Ovary (tissue), 3 donors: ENCODE data around the gene FHOD1.

Experiments
- CTCF ChIP-seq, 3 donors: fragments of 450-650 bp in 2 of 3; fragments of 200-600 bp in 1 of 3; IDR thresholded peaks; one replicate each; pipeline versions ENCODE4 v1.5.1 to v1.8.0; 2016 to 2022; ENCODE audit warnings: antibody characterized with exemption in 3 of 3, mild to moderate bottlenecking in 1 of 3
- POLR2A ChIP-seq: fragments of 450-650 bp; IDR thresholded peaks from one replicate; pipeline ENCODE4 v1.6.1; 2017; ENCODE audit warnings: antibody characterized with exemption, mild to moderate bottlenecking, moderate library complexity
- donor health status: DM: no; HTN: no; CAD: no.

DNA sequence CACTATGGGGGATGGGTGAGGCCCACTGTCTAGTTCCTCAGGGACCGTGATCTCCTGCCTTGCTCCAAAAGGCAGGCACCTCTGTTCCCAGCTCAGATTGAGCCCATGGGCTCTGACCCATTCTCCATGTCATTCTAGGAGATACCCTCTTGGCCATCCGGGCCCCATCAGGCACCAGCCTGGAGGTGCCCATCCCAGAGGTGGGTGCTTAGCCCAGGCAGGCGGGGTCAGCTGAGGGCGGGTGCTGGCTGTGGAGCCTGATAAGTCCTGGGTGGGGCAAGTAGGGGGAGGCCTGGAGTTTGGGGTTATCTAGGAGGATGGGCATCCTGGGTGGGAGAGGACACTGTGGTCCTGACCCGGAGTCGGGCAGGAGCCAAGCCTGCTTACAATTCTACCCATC, 53.0 kb downstream of the FHOD1 start:
- TF ChIP-seq POLR2A: no peak
- TF ChIP-seq CTCF (IDR thresholded peaks at IDR 0.05): no peak
